Measurements from ENCODE around the gene SELENOS. TPM values are rescaled to one million over a fixed set of nuclear protein-coding genes. Genes with fewer than 3 reads are reported as not detected.

Gene SELENOS
- total and polyA plus RNA-seq, 2 experiments from 2014 or later: 127 to 158 TPM

DNA sequence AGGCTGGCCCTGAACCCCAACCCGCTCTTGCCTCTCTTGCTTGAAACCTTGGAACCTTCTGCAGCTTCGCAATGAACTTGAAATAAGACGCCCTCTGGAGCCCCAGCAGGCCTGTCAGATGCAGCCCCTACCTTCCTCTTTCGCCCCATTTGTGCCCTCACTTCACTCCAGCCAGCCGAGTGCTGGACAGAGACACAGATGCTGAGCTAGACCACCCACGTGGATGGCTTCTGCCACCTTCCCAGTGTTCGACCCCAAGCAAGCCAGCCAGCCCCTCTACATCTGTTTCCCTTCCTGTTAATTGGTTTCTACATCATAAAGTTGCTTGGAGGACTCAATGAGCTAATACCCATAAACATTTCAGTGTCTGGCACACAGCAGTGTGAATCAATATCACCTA, 41.6 kb upstream of the SELENOS start:
- whole genome bisulfite sequencing (ENCODE audit: low lambda C conversion rate, missing lambda C conversion rate): 48% methylated on average over 7 of the region's 7 CpGs
- no peaks in the 10 kb centered on the region for H3K4me1 ChIP-seq (ENCODE audit: insufficient read depth)
- no peaks in the 10 kb centered on the region for H3K79me2 ChIP-seq
- TF ChIP-seq EZH2 (IDR thresholded peaks at IDR 0.05; ENCODE audit: borderline replicate concordance): no peak
- no peak for TF ChIP-seq EZH2phosphoT487 (IDR thresholded peaks at IDR 0.05; ENCODE audit: low read depth, severe bottlenecking, unreplicated experiment)
- TF ChIP-seq, protein P1, sequence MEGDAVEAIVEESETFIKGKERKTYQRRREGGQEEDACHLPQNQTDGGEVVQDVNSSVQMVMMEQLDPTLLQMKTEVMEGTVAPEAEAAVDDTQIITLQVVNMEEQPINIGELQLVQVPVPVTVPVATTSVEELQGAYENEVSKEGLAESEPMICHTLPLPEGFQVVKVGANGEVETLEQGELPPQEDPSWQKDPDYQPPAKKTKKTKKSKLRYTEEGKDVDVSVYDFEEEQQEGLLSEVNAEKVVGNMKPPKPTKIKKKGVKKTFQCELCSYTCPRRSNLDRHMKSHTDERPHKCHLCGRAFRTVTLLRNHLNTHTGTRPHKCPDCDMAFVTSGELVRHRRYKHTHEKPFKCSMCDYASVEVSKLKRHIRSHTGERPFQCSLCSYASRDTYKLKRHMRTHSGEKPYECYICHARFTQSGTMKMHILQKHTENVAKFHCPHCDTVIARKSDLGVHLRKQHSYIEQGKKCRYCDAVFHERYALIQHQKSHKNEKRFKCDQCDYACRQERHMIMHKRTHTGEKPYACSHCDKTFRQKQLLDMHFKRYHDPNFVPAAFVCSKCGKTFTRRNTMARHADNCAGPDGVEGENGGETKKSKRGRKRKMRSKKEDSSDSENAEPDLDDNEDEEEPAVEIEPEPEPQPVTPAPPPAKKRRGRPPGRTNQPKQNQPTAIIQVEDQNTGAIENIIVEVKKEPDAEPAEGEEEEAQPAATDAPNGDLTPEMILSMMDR (IDR thresholded peaks at IDR 0.05; ENCODE audit: poor library complexity): no peak
- no peaks in the 10 kb centered on the region for H4K20me1 ChIP-seq (ENCODE audit: insufficient read depth, poor library complexity, severe bottlenecking)
- no peak overlapping the region for H3K4me2 ChIP-seq
- no peaks in the 10 kb centered on the region for H3K9me3 ChIP-seq (ENCODE audit: low read depth)
- H3K36me3 ChIP-seq (replicated peaks; ENCODE audit: insufficient read depth, low read depth): no peaks in the 10 kb centered on the region
- no peak for DNase-seq (ENCODE audit: low spot score)
- no peak overlapping the region for H3K4me3 ChIP-seq
- no peak overlapping the region for H2AFZ ChIP-seq
- H3K27ac ChIP-seq: no peak overlapping the region
- no peaks in the 10 kb centered on the region for H3K27me3 ChIP-seq
- H3K9me2 ChIP-seq (replicated peaks; ENCODE audit: insufficient read depth): no peaks in the 10 kb centered on the region

DNA sequence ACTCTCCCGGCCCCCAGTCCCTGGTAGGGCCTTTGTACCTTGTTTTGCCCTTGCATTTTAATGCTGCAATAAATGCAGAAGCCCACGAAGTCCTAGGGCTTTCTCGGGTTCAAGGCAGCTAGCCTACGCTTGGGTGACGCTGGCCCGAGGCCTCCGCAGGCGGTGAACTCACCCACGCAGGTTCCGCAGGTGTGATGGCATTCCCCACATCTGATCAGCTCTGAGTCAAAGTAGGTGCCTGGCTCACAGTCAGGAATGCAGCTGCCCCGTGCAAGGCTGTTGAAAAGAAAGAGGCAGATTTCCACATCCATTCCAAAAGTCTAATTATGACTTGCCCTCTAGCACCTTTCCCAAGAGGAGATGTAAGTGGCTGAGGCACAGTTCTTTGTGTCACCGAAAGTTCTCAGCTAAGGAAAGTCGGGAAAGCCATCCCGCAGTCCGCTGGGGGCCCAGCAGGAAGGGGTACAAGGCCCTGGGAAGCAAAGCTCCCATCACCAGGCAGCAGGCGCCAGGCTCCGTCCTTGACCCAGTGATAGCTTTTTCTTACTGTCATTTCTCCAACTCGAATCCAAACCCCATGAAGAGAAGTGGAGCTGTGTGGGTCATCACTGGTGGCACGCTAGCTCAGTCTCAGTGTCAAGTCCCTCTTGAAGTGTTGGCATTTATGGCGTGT, 41.0 kb upstream of the SELENOS start:
- Histone ChIP-seq H4K20me1 (ENCODE audit: insufficient read depth, poor library complexity, severe bottlenecking) (no peaks in the 10 kb centered on the region), H3K27ac (no peak overlapping the region), H2AFZ (no peak overlapping the region), H3K27me3 (no peaks in the 10 kb centered on the region), H3K4me1 (ENCODE audit: insufficient read depth) (no peaks in the 10 kb centered on the region), H3K9me3 (ENCODE audit: low read depth) (no peaks in the 10 kb centered on the region), H3K79me2 (no peaks in the 10 kb centered on the region), H3K4me3 (no peak overlapping the region), H3K36me3 (replicated peaks; ENCODE audit: insufficient read depth, low read depth) (no peaks in the 10 kb centered on the region), H3K4me2 (no peak overlapping the region), H3K9me2 (replicated peaks; ENCODE audit: insufficient read depth) (no peaks in the 10 kb centered on the region)
- WGBS (ENCODE audit: low lambda C conversion rate, missing lambda C conversion rate): 94% methylated on average over 20 of the region's 20 CpGs
- TF ChIP-seq EZH2 (IDR thresholded peaks at IDR 0.05; ENCODE audit: borderline replicate concordance) (no peak), EZH2phosphoT487 (IDR thresholded peaks at IDR 0.05; ENCODE audit: low read depth, severe bottlenecking, unreplicated experiment) (no peak)
- TF ChIP-seq, protein P1 (IDR thresholded peaks at IDR 0.05; ENCODE audit: poor library complexity): no peak
- no peak for DNase-seq (ENCODE audit: low spot score)

DNA sequence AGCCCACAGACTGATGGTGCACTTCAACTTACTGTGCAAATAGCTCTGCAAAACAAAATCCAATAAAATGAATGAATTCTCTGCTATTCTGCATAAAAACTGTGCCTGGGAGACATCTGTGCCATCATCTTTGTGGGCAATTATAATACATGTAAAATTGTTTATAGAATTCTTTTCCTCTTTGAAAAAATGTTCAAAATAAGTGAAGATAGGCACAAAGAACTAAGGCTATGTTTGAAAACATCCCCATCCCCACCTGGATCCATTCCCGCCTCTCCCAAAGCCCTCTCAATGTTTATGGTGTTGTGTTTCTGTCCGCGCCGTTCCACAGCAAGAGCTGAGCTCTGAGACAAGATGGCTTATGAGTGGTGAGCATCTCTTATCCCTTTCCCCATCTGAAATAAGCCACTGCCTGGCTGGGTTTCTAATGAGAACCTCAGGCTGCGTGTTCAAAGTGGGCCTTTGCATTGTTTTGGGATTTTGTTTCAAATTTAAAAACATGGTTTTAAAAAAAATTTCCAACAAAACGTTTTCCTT, 40.1 kb upstream of the SELENOS start:
- Histone ChIP-seq H3K36me3 (replicated peaks; ENCODE audit: insufficient read depth, low read depth) (no peaks in the 10 kb centered on the region), H3K27me3 (no peaks in the 10 kb centered on the region), H3K4me2 (no peak overlapping the region), H3K27ac (no peak overlapping the region), H2AFZ (no peak overlapping the region), H3K79me2 (no peaks in the 10 kb centered on the region), H3K9me2 (replicated peaks; ENCODE audit: insufficient read depth) (no peaks in the 10 kb centered on the region), H3K4me3 (no peak overlapping the region), H3K9me3 (ENCODE audit: low read depth) (no peaks in the 10 kb centered on the region), H4K20me1 (ENCODE audit: insufficient read depth, poor library complexity, severe bottlenecking) (no peaks in the 10 kb centered on the region), H3K4me1 (ENCODE audit: insufficient read depth) (no peaks in the 10 kb centered on the region)
- TF ChIP-seq EZH2phosphoT487 (IDR thresholded peaks at IDR 0.05; ENCODE audit: low read depth, severe bottlenecking, unreplicated experiment) (no peak), EZH2 (IDR thresholded peaks at IDR 0.05; ENCODE audit: borderline replicate concordance) (no peak)
- TF ChIP-seq, protein P1 (IDR thresholded peaks at IDR 0.05; ENCODE audit: poor library complexity): no peak
- 80% methylated on average over 6 of the region's 6 CpGs for WGBS (ENCODE audit: low lambda C conversion rate, missing lambda C conversion rate)
- no peak for DNase-seq (ENCODE audit: low spot score)

Data from hepatocyte (in vitro differentiated cells).